HEK293T (cell line): ENCODE data around the gene M1AP.

Experiments used
- CTCF ChIA-PET: fragments of 350-600 bp; formaldehyde crosslinking; extraction: SDS; loops from one replicate; lab custom pipeline; 2021; ENCODE audit warnings: antibody characterized with exemption, inconsistent platforms; lab: Yijun Ruan, JAX
- POLR2A ChIA-PET: fragments of 350-600 bp; formaldehyde crosslinking; extraction: SDS; loops from one replicate; lab custom pipeline; 2020; ENCODE audit warnings: antibody characterized with exemption, inconsistent platforms; lab: Yijun Ruan, JAX
- DNase-seq: peaks from one replicate; pipeline ENCODE4 v3.0.0; 2012; ENCODE audit warnings: mixed read lengths; ENCODE audit errors: extremely low spot score
- ARNT ChIP-seq: fragments of 450-650 bp; IDR thresholded peaks from 2 replicates; pipeline ENCODE4 v1.6.1; 2017; ENCODE audit warnings: mild to moderate bottlenecking
- BHLHE40 ChIP-seq: fragments of 450-650 bp; IDR thresholded peaks from 2 replicates; pipeline ENCODE4 v1.6.1; 2016; ENCODE audit warnings: mild to moderate bottlenecking, moderate library complexity, borderline replicate concordance
- CTBP1 ChIP-seq: fragments of 450-650 bp; IDR thresholded peaks from 2 replicates; pipeline ENCODE4 v1.6.1; 2016; ENCODE audit warnings: borderline replicate concordance
- ELF4 ChIP-seq: fragments of 450-650 bp; IDR thresholded peaks from 2 replicates; pipeline ENCODE4 v1.6.1; 2017; ENCODE audit warnings: antibody characterized with exemption
- FOXA1 ChIP-seq: fragments of 450-650 bp; IDR thresholded peaks from 2 replicates; pipeline ENCODE4 v1.6.1; 2016; ENCODE audit warnings: mild to moderate bottlenecking
- FOXK2 ChIP-seq: fragments of 450-650 bp; IDR thresholded peaks from 2 replicates; pipeline ENCODE4 v1.6.1; 2016; ENCODE audit warnings: mild to moderate bottlenecking
- FOXM1 ChIP-seq: fragments of 450-650 bp; IDR thresholded peaks from 2 replicates; pipeline ENCODE4 v1.6.1; 2017; ENCODE audit warnings: mild to moderate bottlenecking, borderline replicate concordance
- HDGF ChIP-seq: fragments of 450-650 bp; IDR thresholded peaks from 2 replicates; pipeline ENCODE4 v1.6.1; 2017; ENCODE audit warnings: antibody characterized with exemption, borderline replicate concordance
- L3MBTL2 ChIP-seq: fragments of 450-650 bp; conservative IDR thresholded peaks from 2 replicates; pipeline ENCODE4 v1.6.1; 2016; ENCODE audit warnings: mild to moderate bottlenecking
- LEF1 ChIP-seq: fragments of 450-650 bp; IDR thresholded peaks from 2 replicates; pipeline ENCODE4 v1.6.1; 2017; ENCODE audit warnings: mild to moderate bottlenecking, borderline replicate concordance
- NFRKB ChIP-seq: fragments of 450-650 bp; IDR thresholded peaks from 2 replicates; pipeline ENCODE4 v1.6.1; 2016; ENCODE audit warnings: mild to moderate bottlenecking, moderate library complexity
- SP1 ChIP-seq: fragments of 450-650 bp; IDR thresholded peaks from 2 replicates; pipeline ENCODE4 v1.6.1; 2017
- SUZ12 ChIP-seq: fragments of 450-650 bp; IDR thresholded peaks from 2 replicates; pipeline ENCODE4 v1.6.1; 2016; ENCODE audit warnings: mild to moderate bottlenecking
- TARDBP ChIP-seq: fragments of 450-650 bp; IDR thresholded peaks from 2 replicates; pipeline ENCODE4 v1.6.1; 2016
- ZNF384 ChIP-seq: fragments of 450-650 bp; IDR thresholded peaks from 2 replicates; pipeline ENCODE4 v1.6.1; 2016
- TF ChIP-seq, protein P1 (sequence below): fragments of 450-650 bp; IDR thresholded peaks from 2 replicates; pipeline ENCODE4 v1.6.1; 2016

M1AP gene

DNA sequence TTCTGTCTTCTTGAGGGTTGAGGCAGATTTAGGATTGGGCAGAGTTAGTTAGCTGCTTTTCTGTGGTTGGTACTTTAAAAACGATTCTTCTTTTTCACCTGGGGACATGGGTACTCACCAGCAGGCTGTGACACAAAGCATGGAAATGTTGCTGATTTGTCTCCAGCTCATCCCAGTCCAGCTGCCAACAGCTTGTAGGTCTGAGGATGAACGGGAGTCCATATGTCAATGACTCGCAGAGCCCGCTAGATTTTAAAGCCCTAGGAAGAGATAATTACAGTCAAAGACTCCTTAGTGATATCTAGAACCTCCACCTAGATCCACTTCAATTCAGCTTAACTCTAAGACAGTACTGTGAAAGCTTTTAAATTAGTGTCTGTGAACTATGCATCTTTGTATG is 72.8 kb downstream of the M1AP start:
- ChIA-PET POLR2A (interaction anchor here (0.7 to 1.1 kb wide), 2 partner anchors 10 to 35 kb away, joined by 3 to 4 read pairs; no protein-coding TSS in a partner anchor), CTCF (no interaction called here)
- TF ChIP-seq ARNT (no peak), ELF4 (no peak), L3MBTL2 (no peak), FOXK2 (no peak), NFRKB (no peak), BHLHE40 (no peak), CTBP1 (no peak)
- DNase-seq: no peak

DNA sequence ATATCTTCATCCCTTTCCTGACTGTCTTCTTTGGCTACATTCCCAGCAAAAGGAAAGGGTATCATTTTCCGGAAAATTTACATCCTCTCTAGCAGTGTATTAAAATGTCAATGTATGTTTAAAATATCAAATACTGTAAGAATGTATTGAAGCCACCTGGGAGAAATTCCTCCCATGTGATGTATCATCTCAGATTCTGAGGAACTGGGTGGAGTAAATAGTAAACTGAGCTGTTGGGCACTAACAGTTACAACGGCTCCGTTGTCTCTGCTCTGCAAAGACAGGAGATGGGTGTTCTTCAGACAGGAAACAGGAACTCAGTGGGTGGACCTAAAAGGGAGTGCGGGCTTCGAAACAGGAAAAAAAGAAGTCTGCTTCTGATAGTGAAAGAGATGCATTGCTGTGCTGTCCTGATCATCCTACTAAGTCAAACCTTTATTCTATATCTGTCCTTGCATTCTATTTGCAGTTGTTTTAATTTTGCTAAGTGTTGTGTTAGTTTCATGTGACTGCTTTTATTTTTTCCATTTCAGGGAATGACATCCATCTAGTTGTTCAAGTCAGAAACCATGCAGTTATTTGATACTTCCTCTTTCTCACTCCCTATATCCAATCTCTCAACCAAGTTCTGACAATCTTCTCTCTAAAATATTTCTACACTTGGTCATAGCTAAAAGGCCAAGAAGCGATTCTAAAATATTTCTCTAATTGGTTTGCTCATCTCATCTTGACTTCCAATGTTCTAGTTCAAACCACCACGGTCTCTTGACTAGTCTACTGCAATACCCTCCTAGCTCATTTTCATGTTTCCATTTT is 74.2 kb downstream of the M1AP start:
- no peak for TF ChIP-seq ZNF384
- TF ChIP-seq FOXK2: no peak
- no peak for TF ChIP-seq HDGF
- no peak for TF ChIP-seq SP1
- TF ChIP-seq, protein P1, sequence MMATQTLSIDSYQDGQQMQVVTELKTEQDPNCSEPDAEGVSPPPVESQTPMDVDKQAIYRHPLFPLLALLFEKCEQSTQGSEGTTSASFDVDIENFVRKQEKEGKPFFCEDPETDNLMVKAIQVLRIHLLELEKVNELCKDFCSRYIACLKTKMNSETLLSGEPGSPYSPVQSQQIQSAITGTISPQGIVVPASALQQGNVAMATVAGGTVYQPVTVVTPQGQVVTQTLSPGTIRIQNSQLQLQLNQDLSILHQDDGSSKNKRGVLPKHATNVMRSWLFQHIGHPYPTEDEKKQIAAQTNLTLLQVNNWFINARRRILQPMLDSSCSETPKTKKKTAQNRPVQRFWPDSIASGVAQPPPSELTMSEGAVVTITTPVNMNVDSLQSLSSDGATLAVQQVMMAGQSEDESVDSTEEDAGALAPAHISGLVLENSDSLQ: no peak
- no peak for TF ChIP-seq CTBP1
- no peak for TF ChIP-seq NFRKB
- TF ChIP-seq ARNT: no peak
- no peak for TF ChIP-seq L3MBTL2
- TF ChIP-seq TARDBP: no peak
- TF ChIP-seq FOXM1: no peak
- no peak for TF ChIP-seq ELF4
- no peak for TF ChIP-seq BHLHE40
- TF ChIP-seq LEF1: no peak
- no peak for TF ChIP-seq FOXA1
- no peak for TF ChIP-seq SUZ12
- ChIA-PET CTCF (interaction anchor here (0.8 kb wide), 1 partner anchor 15 kb away, joined by 5 read pairs; no protein-coding TSS in a partner anchor), POLR2A (interaction anchor here (0.6 to 1.1 kb wide), 2 partner anchors 9 to 11 kb away, joined by 3 read pairs; no protein-coding TSS in a partner anchor)
- DNase-seq: no peak

DNA sequence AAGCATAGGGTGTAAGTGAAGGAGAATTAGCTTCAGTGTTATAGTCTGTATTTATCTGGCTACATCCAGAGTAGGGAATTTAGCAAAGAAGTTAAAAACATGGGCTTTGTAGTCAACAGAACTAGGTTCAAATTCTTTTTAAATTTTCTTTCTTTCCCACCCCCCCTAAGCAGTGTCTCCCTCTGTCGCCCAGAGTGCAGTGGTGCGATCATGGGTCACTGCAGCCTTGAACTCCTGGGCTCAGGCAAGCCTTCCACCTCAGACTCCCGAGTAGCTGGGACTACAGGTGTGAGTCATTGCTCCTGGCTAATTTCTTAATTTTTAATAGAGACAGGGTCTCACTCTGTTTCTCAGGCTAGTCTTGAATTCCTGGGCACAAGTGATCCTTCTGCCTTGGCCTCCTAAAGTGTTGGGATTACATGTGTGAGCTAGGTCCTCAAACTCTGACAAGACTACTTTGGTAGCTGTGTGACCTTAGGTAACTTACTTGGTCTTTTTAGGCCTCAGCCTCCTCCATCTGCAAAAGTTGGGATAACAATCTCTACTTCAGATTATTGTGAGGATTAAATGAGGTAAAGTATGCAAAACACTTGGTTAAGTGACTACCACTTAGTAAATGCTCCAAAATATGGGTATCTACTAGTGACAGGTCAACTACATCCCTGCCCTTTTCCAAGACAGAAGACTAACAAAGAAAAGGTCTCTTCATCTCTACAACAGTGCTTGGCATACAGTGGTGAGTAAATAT is 75.8 kb downstream of the M1AP start:
- DNase-seq: no peak
- POLR2A ChIA-PET: no interaction called here
- no peak for TF ChIP-seq HDGF
- TF ChIP-seq NFRKB: no peak
- no peak for TF ChIP-seq SUZ12
- no peak for TF ChIP-seq CTBP1
- TF ChIP-seq ZNF384: no peak
- TF ChIP-seq, protein P1: no peak
- no peak for TF ChIP-seq FOXA1
- CTCF ChIA-PET: interaction anchor here (1.0 kb wide), 1 partner anchor 11 kb away, joined by 3 read pairs; no protein-coding TSS in a partner anchor

DNA sequence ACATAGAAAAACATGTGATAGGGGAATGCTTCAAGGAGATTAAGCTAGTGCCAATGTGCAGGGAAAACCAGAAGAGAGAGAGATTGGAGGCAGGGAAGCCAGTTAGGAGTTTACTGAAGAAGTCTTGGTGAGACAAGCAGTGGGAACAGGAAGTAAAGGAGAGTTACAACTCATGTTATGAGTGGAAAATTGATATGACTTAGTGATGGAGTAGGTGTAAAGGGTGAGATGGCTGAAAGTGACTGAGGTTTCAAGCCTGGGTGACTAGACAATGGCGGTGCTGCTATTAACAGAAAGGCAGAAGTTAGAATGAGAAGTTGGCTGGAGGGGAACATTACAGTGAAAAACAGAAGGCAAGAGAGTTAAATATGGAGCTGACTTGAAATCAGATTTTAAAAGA is 77.1 kb downstream of the M1AP start:
- no peak for TF ChIP-seq FOXK2
- TF ChIP-seq BHLHE40: no peak
- TF ChIP-seq CTBP1: no peak
- no peak for TF ChIP-seq LEF1
- no peak for TF ChIP-seq FOXA1
- TF ChIP-seq, protein P1: no peak
- no peak for TF ChIP-seq ELF4
- TF ChIP-seq FOXM1: no peak
- TF ChIP-seq NFRKB: no peak
- TF ChIP-seq SUZ12: no peak
- TF ChIP-seq ZNF384: no peak
- TF ChIP-seq SP1: no peak
- no peak for TF ChIP-seq HDGF
- no peak for TF ChIP-seq TARDBP
- TF ChIP-seq L3MBTL2: no peak
- TF ChIP-seq ARNT: no peak
- ChIA-PET CTCF (no interaction called here), POLR2A (no interaction called here)
- no peak for DNase-seq

DNA sequence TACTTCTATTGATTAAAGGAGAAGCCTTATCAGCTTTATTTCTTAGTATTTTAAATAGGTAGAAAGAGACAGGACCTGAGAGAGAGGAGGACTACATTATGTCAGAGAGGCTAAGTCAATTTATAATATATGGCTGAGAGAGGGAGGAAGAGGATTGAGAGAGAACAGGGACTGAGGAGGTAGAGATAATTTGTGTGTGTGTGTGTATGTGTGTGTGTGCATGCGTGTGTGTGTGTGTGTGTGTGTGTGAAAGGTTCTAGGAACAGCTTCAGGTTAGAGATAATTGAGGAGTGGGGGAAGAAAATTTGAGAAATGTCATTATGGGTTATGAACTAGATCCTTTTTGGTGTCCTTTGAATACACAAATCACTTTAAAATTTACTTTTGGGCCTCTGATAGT is 78.4 kb downstream of the M1AP start:
- DNase-seq: no peak
- ChIA-PET CTCF (no interaction called here), POLR2A (no interaction called here)
- no peak for TF ChIP-seq ELF4
- no peak for TF ChIP-seq FOXA1
- no peak for TF ChIP-seq TARDBP
- TF ChIP-seq LEF1: no peak
- no peak for TF ChIP-seq SUZ12
- no peak for TF ChIP-seq SP1
- TF ChIP-seq NFRKB: no peak
- TF ChIP-seq FOXM1: no peak
- no peak for TF ChIP-seq CTBP1
- TF ChIP-seq ZNF384: no peak
- no peak for TF ChIP-seq BHLHE40
- TF ChIP-seq FOXK2: no peak
- TF ChIP-seq ARNT: no peak
- TF ChIP-seq HDGF: no peak
- TF ChIP-seq, protein P1: no peak
- no peak for TF ChIP-seq L3MBTL2
